Psoas muscle (tissue), 8 donors: ENCODE measurements around the gene PHF19. TPM values are rescaled to one million over a fixed set of nuclear protein-coding genes. Genes with fewer than 3 reads are reported as not detected.

ENCODE experiments used
- ATAC-seq, 4 donors: fragments of 200-7000 bp; cut with Tn5 transposase; one replicate each; pipeline ENCODE4 v1.9.1; 2020; ENCODE audit warnings: moderate library complexity in 3 of 4, mild to moderate bottlenecking in 2 of 4
- DNase-seq, 2 donors: peaks; one replicate each; pipeline ENCODE4 v3.0.0-alpha.2; 2020
- H3K27ac ChIP-seq: fragments of 200-600 bp; one replicate; pipeline ENCODE4 v1.8.0; 2022
- H3K27me3 ChIP-seq, 3 donors: fragments of 200-600 bp in 1 of 3; one replicate each; pipeline versions ENCODE4 v1.6.1 to v1.8.0; 2013 to 2022; ENCODE audit warnings: low read length in 2 of 3, mild to moderate bottlenecking in 2 of 3, moderate library complexity in 1 of 3; ENCODE audit not compliant: insufficient read depth in 3 of 3
- H3K36me3 ChIP-seq, 2 donors: fragments of 200-600 bp in 1 of 2; one replicate each; pipeline versions ENCODE4 v1.6.1 to v1.8.0; 2013 to 2022; ENCODE audit warnings: low read depth in 1 of 2, mild to moderate bottlenecking in 1 of 2, moderate library complexity in 1 of 2; ENCODE audit not compliant: insufficient read depth in 1 of 2
- H3K4me1 ChIP-seq: fragments of 200-600 bp; one replicate; pipeline ENCODE4 v1.8.0; 2022
- H3K4me3 ChIP-seq: fragments of 200-600 bp; one replicate; pipeline ENCODE4 v1.8.0; 2022; ENCODE audit warnings: mild to moderate bottlenecking
- H3K9me3 ChIP-seq: fragments of 200-600 bp; one replicate; pipeline ENCODE4 v1.8.0; 2022
- CTCF ChIP-seq: fragments of 200-600 bp; IDR thresholded peaks from one replicate; pipeline ENCODE4 v1.8.0; 2022; ENCODE audit warnings: antibody characterized with exemption
- WGBS, 3 donors: extraction: QIAGEN DNeasy Blood & Tissue Kit; methylation state at CpG; one replicate each; pipeline versions ENCODE4 v1.1.6 to v1.1.7; 2013; 5-methylcytosine and 5-hydroxymethylcytosine counted together
- intact Hi-C, 2 donors: fragments of 100-400 bp; cut with DNase I; formaldehyde crosslinking; loops; one replicate each; pipeline versions ENCODE4 v1.11.0 to v1.14.2; 2022
- polyA plus RNA-seq, 3 donors: library from polyadenylated mRNA; stranded (reverse); fragments of 200-250 nt; gene quantifications; one replicate each; pipeline ENCODE4 v1.2.3, GENCODE V29; 2013
- total RNA-seq, 4 donors: library from RNA; stranded (reverse); fragmentation: NEBNext Ultra II Directional in 2 of 4; extraction: Animal tissue kit (Norgen Biotek cat#: 25700) in 2 of 4; gene quantifications; one replicate each; pipeline versions ENCODE4 v1.2.1 to v1.2.4, GENCODE V29; 2021 to 2023
- donor health status: healthy with polysubstance abuse.
- donor health status: DM: no; HTN: no; CAD: no; lungs with moderate emphysema.
- donor health status: Bipolar disorder and iron deficiency.
- donor health status: healthy.
- donor health status: DM: yes; HTN: yes; CAD: no.
- donor health status: DM: no; HTN: no; CAD: no.
- donor health status: DM: no; HTN: no; CAD: no.
- donor health status: DM: yes; HTN: yes; CAD: no.

PHF19 gene
- total and polyA plus RNA-seq, 7 donors, result 6.8 to 14.8 (median 10.1) TPM

- no peaks in the 10 kb centered on the region for H3K27me3 ChIP-seq
- no peak for TF ChIP-seq CTCF
- no peaks in the 10 kb centered on the region for H3K9me3 ChIP-seq
- H3K36me3 ChIP-seq, result peaks cover 0 to 11% of the 10 kb centered on the region in 2 donors
- DNase-seq (no peak), ATAC-seq (no peak)
- H3K4me3 ChIP-seq, result no peak overlapping the region
- 71 to 91% (median 77%) methylated on average over 11 of the region's 11 CpGs for WGBS, 3 donors
- H3K27ac ChIP-seq, result no peak overlapping the region
- intact Hi-C loops, result loop anchor here in 1 of 2 donors (5.0 kb wide), 1 partner anchor 51 kb away; no protein-coding TSS in a partner anchor
- H3K4me1 ChIP-seq, result peaks cover 7% of the 10 kb centered on the region
Measured at GRCh38 chr9:120923620-120924328, 46.8 kb upstream of the PHF19 start.

GRCh38 chr9:120922404-120923195 is 45.6 kb upstream of the PHF19 start:
- H3K27ac ChIP-seq, result no peak overlapping the region
- no peak overlapping the region for H3K4me3 ChIP-seq
- no peaks in the 10 kb centered on the region for H3K27me3 ChIP-seq
- whole genome bisulfite sequencing, 3 donors, result 70 to 86% (median 81%) methylated on average over 7 of the region's 7 CpGs
- intact Hi-C loops, result loop anchor here in 1 of 2 donors (5.0 kb wide), 1 partner anchor 50 kb away; no protein-coding TSS in a partner anchor
- H3K36me3 ChIP-seq, result peaks cover 0 to 11% of the 10 kb centered on the region in 2 donors
- no peaks in the 10 kb centered on the region for H3K9me3 ChIP-seq
- TF ChIP-seq CTCF, result no peak
- ATAC-seq (no peak), DNase-seq (no peak)
- peaks cover 2% of the 10 kb centered on the region for H3K4me1 ChIP-seq

- Histone ChIP-seq H3K4me3 (no peak overlapping the region), H3K27me3 (no peaks in the 10 kb centered on the region), H3K36me3 (peaks cover 0 to 11% of the 10 kb centered on the region in 2 donors), H3K4me1 (peaks cover 2% of the 10 kb centered on the region), H3K9me3 (no peaks in the 10 kb centered on the region), H3K27ac (no peak overlapping the region)
- DNase-seq (no peak), ATAC-seq (no peak)
- intact Hi-C loops, result loop anchor here in 1 of 2 donors (5.0 kb wide), 1 partner anchor 49 kb away; no protein-coding TSS in a partner anchor
- no peak for TF ChIP-seq CTCF
- WGBS, 3 donors, result 54 to 64% (median 59%) methylated on average over 8 of the region's 8 CpGs
Measured at GRCh38 chr9:120921661-120922181, 44.7 kb upstream of the PHF19 start.

GRCh38 chr9:120920806-120921178 is 43.8 kb upstream of the PHF19 start:
- peaks cover 0 to 11% of the 10 kb centered on the region in 2 donors for H3K36me3 ChIP-seq
- DNase-seq (no peak), ATAC-seq (no peak)
- intact Hi-C loops, result loop anchor here in 1 of 2 donors (5.0 kb wide), 1 partner anchor 48 kb away; no protein-coding TSS in a partner anchor
- H3K27ac ChIP-seq, result no peak overlapping the region
- WGBS, 3 donors, result 72 to 78% (median 74%) methylated on average over 3 of the region's 3 CpGs
- no peak overlapping the region for H3K4me3 ChIP-seq
- no peaks in the 10 kb centered on the region for H3K9me3 ChIP-seq
- TF ChIP-seq CTCF, result no peak
- H3K4me1 ChIP-seq, result peaks cover 2% of the 10 kb centered on the region
- no peaks in the 10 kb centered on the region for H3K27me3 ChIP-seq
